Body of pancreas (tissue), 4 donors: Measurements from ENCODE around the gene DIDO1. TPM values are rescaled to one million over a fixed set of nuclear protein-coding genes. Genes with fewer than 3 reads are reported as not detected.

Source experiments
- ATAC-seq: fragments of 150-250 bp; one replicate; pipeline ENCODE4 v1.9.1; 2016
- DNase-seq, 4 donors: peaks; one replicate each; pipeline ENCODE4 v3.0.0-alpha.2; 2019
- H3K27ac ChIP-seq, 4 donors: fragments of 200-600 bp; sonication (generic); 1 replicate in 3 of 4; 2 replicates in 1 of 4; pipeline versions ENCODE4 v1.5.1 to v1.6.1; 2016 to 2019; ENCODE audit warnings: mild to moderate bottlenecking in 1 of 4, mixed read lengths in 1 of 4, moderate library complexity in 1 of 4
- H3K27me3 ChIP-seq, 2 donors: fragments of 200-600 bp; sonication (generic); one replicate each; pipeline ENCODE4 v1.6.0; 2016; ENCODE audit warnings: mild to moderate bottlenecking in 1 of 2
- H3K36me3 ChIP-seq, 2 donors: fragments of 200-600 bp; sonication (generic); replicated peaks in 1 of 2; 2 replicates each; pipeline ENCODE4 v1.5.1; 2016; ENCODE audit warnings: low read depth in 2 of 2; ENCODE audit not compliant: insufficient read depth in 1 of 2
- H3K4me1 ChIP-seq: fragments of 200-600 bp; sonication (generic); one replicate; pipeline ENCODE4 v1.6.0; 2016
- H3K4me3 ChIP-seq, 2 donors: fragments of 200-600 bp; sonication (generic); 1 replicate in 1 of 2; 2 replicates in 1 of 2; pipeline ENCODE4 v1.5.1; 2016 to 2019
- H3K9me3 ChIP-seq, 3 donors: fragments of 200-600 bp; sonication (generic); 1 replicate in 2 of 3; 2 replicates in 1 of 3; pipeline ENCODE4 v1.5.1; 2016
- POLR2A ChIP-seq, 3 donors: fragments of 450-650 bp; IDR thresholded peaks; one replicate each; pipeline ENCODE4 v1.6.1; 2016; ENCODE audit warnings: antibody characterized with exemption in 3 of 3, mild to moderate bottlenecking in 2 of 3
- WGBS, 2 donors: methylation state at CpG; one replicate each; pipeline ENCODE4 v1.1.5; 2017; 5-methylcytosine and 5-hydroxymethylcytosine counted together
- intact Hi-C: fragments of 100-400 bp; cut with DNase I; formaldehyde crosslinking; loops from one replicate; pipeline ENCODE4 v1.15.1; 2023
- total RNA-seq, 2 donors: library from RNA; depleted of rRNA; stranded (reverse); fragments of >200 nt; gene quantifications; one replicate each; pipeline ENCODE4 v1.1.0, GENCODE V29; 2016
- TF ChIP-seq, protein P1 (sequence below), 7 experiments: fragments of 450-650 bp in 4 of 7; fragments of 200-600 bp in 3 of 7; sonication (generic) in 3 of 7; IDR thresholded peaks; one replicate each; pipeline ENCODE4 v1.5.1; 2016 to 2019; ENCODE audit warnings: antibody characterized with exemption in 7 of 7

Gene DIDO1
- total RNA-seq, 2 donors from 2014 or later = 38.4 to 51.7 TPM

DNA sequence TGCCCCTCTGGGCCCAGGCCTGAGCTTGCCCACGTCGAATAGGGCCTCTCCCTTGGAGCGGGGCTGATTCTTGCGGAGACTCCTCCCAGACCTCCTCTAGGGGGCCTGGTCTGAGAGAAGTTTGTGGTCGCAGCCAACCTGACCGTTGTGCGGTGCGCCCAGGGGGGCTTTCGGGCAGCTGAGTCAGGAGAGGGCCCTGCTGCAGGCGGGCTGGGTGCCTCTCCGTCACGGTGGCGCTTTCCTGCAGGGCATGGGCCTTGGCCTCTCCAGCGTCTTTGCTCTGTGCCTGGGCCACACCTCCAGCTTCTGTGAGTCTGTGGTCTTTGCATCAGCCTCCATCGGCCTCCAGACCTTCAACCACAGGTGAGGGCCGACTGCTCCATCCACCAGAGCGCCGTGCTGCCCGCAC is 39.1 kb upstream of the DIDO1 start:
- WGBS, 2 donors = 68 to 76% methylated on average over 9 to 17 of the region's 19 CpGs
- Histone ChIP-seq H3K27ac (no peak overlapping the region), H3K27me3 (no peaks in the 10 kb centered on the region), H3K4me3 (no peak overlapping the region), H3K9me3 (no peaks in the 10 kb centered on the region), H3K4me1 (no peaks in the 10 kb centered on the region), H3K36me3 (no peaks in the 10 kb centered on the region)
- TF ChIP-seq, protein P1, sequence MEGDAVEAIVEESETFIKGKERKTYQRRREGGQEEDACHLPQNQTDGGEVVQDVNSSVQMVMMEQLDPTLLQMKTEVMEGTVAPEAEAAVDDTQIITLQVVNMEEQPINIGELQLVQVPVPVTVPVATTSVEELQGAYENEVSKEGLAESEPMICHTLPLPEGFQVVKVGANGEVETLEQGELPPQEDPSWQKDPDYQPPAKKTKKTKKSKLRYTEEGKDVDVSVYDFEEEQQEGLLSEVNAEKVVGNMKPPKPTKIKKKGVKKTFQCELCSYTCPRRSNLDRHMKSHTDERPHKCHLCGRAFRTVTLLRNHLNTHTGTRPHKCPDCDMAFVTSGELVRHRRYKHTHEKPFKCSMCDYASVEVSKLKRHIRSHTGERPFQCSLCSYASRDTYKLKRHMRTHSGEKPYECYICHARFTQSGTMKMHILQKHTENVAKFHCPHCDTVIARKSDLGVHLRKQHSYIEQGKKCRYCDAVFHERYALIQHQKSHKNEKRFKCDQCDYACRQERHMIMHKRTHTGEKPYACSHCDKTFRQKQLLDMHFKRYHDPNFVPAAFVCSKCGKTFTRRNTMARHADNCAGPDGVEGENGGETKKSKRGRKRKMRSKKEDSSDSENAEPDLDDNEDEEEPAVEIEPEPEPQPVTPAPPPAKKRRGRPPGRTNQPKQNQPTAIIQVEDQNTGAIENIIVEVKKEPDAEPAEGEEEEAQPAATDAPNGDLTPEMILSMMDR (IDR thresholded peaks at IDR 0.05) = no peak
- no peak for TF ChIP-seq POLR2A (IDR thresholded peaks at IDR 0.05)
- ATAC-seq (no peak), DNase-seq (no peak)
- intact Hi-C loops = no loop called here

DNA sequence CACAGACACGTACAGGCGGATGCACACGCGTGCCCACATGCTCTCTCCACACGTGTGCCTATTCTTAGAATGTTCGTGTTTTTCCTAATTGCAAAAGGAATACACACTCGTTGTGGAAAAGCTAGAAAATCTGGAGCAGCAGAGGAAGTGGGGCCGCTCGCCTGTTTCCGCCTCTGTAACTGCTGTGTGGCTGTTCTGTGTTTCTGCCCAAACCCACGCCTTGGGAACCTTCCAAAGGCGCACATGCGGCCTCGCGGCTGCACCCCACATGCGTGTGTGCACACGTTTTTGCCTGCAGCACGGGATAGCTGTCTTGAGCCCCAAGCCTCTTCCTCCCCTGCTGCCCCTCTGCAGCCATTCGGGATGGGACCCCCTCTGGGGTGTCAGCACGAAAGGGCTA is 38.4 kb upstream of the DIDO1 start:
- intact Hi-C loops = no loop called here
- 67 to 82% methylated on average over 19 to 20 of the region's 20 CpGs for WGBS, 2 donors

DNA sequence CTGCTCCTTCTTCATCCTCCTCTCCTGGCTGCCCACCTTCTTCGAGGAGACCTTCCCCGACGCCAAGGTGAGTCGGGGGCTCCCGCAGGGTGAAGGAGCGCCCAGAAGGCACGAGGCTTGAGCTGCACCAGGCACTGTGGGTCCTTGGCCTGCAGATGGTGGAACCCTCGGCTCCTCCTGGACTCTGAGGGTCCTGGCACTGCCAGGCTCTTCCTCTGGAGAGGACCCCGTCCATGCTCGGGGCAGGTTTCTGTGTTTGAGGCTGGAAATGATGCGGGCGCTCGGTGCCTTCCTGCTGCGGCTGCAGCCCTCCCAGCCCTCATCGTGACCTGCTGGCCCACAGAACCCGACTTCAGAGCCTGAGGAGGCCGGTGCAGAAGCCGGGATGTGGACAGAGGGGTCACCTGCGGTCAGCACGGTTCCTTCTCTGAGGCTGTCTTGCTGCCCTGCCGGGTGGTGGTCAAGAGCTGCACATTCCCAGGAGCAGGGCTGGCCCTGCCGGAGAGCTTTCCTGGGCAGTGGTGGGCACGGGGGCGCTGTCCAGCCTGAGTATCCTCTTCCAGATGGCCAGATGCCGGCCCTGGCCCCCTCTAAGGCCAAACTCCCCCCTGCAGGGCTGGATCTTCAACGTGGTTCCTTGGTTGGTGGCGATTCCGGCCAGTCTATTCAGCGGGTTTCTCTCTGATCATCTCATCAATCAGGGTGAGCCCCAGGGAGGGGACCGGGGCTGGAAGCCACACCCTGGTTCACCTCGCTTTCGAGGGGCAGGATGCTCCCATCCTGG is 37.5 kb upstream of the DIDO1 start:
- H3K9me3 ChIP-seq = no peaks in the 10 kb centered on the region
- H3K4me1 ChIP-seq = no peaks in the 10 kb centered on the region
- H3K4me3 ChIP-seq = no peak overlapping the region
- intact Hi-C loops = no loop called here
- no peaks in the 10 kb centered on the region for H3K36me3 ChIP-seq
- WGBS, 2 donors = 73 to 90% methylated on average over 2 to 30 of the region's 32 CpGs
- H3K27me3 ChIP-seq = no peaks in the 10 kb centered on the region
- TF ChIP-seq, protein P1 (IDR thresholded peaks at IDR 0.05) = no peak
- TF ChIP-seq POLR2A (IDR thresholded peaks at IDR 0.05) = no peak
- H3K27ac ChIP-seq = no peak overlapping the region
- DNase-seq (no peak), ATAC-seq (no peak)

More for the DNA sequence above, 38.4 kb upstream of the DIDO1 start:
- Histone ChIP-seq H3K4me3 (no peak overlapping the region), H3K4me1 (no peaks in the 10 kb centered on the region), H3K9me3 (no peaks in the 10 kb centered on the region), H3K27ac (no peak overlapping the region), H3K36me3 (no peaks in the 10 kb centered on the region), H3K27me3 (no peaks in the 10 kb centered on the region)
- ATAC-seq = no peak
- no peak for DNase-seq
- TF ChIP-seq, protein P1 (IDR thresholded peaks at IDR 0.05) = no peak
- no peak for TF ChIP-seq POLR2A (IDR thresholded peaks at IDR 0.05)

DNA sequence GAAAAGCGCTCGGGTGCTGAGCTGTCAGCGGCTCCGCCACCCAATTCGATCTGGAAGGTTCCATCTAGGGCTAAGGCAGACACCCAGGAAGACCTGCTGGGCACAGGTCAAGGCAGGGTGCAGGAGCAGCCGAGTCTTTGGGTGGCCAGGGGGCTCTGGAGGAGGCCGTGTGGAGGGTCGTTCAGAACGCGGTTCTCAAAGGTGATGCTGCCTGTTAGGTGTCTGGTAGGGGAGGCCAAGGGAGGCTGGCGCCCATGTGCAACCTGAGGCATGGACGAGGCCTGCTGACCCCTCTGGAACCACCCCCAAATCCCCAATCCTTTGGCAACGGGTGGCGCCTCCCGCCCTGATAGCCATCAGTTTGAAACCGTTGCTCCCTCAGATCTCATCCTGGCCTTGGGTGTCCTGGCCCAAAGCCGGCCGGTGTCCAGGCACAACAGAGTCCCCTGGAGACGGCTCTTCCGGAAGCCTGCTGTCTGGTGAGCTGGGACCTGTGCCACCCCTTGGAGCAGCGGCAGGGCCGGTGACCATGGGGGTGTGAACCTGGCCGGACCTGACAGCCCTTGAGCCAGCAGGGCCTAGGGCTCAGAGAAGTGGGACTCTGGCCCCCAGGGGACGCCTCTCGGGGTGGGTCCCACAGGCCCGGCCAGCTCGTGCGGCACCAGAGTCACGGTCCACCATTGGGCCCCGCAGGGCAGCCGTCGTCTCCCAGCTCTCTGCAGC is 36.7 kb upstream of the DIDO1 start:
- WGBS, 2 donors = 81 to 84% methylated on average over 19 to 30 of the region's 32 CpGs
- no peak for DNase-seq
- no peak overlapping the region for H3K4me3 ChIP-seq
- H3K27me3 ChIP-seq = no peaks in the 10 kb centered on the region
- H3K27ac ChIP-seq = no peak overlapping the region
- TF ChIP-seq, protein P1 (IDR thresholded peaks at IDR 0.05) = no peak
- TF ChIP-seq POLR2A (IDR thresholded peaks at IDR 0.05) = no peak
- no peak for ATAC-seq
- H3K4me1 ChIP-seq = no peaks in the 10 kb centered on the region
- intact Hi-C loops = no loop called here
- no peaks in the 10 kb centered on the region for H3K9me3 ChIP-seq
- H3K36me3 ChIP-seq = no peaks in the 10 kb centered on the region
